GM12892 (cell line): ENCODE measurements around the gene GFRA1.

ENCODE experiments used
- POLR2A ChIP-seq: IDR thresholded peaks from 2 replicates; pipeline ENCODE4 v1.6.1; 2011; ENCODE audit warnings: low read depth, low read length, control low read depth
- POLR2AphosphoS5 ChIP-seq: IDR thresholded peaks from 2 replicates; pipeline ENCODE4 v1.6.1; 2011; ENCODE audit warnings: low read depth, low read length, control low read depth
- TAF1 ChIP-seq: IDR thresholded peaks from 2 replicates; pipeline ENCODE4 v1.6.1; 2011; ENCODE audit warnings: low read depth, mild to moderate bottlenecking, control low read depth, low read length, borderline replicate concordance

- TF ChIP-seq TAF1 = no peak
- TF ChIP-seq POLR2A = no peak
- no peak for TF ChIP-seq POLR2AphosphoS5
Measured at GRCh38 chr10:116104210-116104932, 168.6 kb downstream of the GFRA1 start.
